T47D (cell line): ENCODE measurements around the gene LYSMD2.

ENCODE experiments used
- DNase-seq, 2 experiments: peaks; one replicate each; pipeline versions ENCODE4 v3.0.0 to v3.0.0-alpha.2; 2011 to 2012; ENCODE audit warnings: low read depth in 1 of 2, low spot score in 1 of 2
- JUND ChIP-seq: IDR thresholded peaks from 2 replicates; pipeline ENCODE4 v1.6.1; 2012; ENCODE audit warnings: low read depth
- in situ Hi-C: cut with HindIII; loops from 2 replicates; pipeline ENCODE4 v1.10.0; 2016; ENCODE audit warnings: low sequenced_read_pairs, low pct_unique_long_range_greater_than_20kb

LYSMD2 gene

DNA sequence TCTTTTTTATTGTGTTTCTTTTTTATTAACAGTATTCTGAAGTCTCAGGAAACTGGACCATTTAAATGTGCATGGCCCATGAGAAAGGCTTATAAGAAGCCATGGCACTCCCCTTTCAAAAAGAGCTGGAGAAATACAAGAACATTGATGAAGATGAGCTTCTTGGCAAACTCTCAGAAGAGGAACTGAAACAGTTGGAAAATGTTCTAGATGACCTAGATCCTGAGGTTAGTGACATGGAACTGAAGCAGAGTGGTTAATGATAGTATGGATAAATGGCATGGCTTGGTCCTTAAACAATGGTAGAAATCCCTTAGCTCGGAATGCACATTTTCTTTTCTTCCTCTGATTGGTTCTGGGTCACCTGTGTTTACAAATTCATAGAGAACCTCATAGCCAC lies 28.9 kb upstream of the LYSMD2 start:
- in situ Hi-C loops: no loop called here

DNA sequence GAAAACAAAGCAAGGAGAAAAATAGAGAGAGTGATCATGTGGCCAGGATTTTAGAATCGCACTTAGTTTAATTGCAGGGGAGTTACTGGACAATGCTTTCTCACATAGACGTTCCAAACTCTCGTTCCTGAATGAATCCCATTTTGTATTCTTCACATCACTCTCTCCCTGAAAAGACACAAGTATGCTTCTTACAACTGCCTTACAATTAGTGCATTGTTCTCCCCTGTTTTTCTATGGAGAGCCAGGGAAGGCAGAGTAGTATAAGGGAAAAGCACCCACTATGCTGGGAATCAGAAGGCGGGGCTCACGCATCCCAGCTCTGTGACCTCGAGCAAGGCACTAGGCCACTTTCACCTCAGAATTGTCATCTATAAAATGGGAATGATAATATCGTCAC lies 28.3 kb upstream of the LYSMD2 start:
- no peak for TF ChIP-seq JUND
- in situ Hi-C loops: no loop called here
- no peak for DNase-seq

More for the DNA sequence above, 28.9 kb upstream of the LYSMD2 start:
- no peak for DNase-seq
- TF ChIP-seq JUND: no peak

DNA sequence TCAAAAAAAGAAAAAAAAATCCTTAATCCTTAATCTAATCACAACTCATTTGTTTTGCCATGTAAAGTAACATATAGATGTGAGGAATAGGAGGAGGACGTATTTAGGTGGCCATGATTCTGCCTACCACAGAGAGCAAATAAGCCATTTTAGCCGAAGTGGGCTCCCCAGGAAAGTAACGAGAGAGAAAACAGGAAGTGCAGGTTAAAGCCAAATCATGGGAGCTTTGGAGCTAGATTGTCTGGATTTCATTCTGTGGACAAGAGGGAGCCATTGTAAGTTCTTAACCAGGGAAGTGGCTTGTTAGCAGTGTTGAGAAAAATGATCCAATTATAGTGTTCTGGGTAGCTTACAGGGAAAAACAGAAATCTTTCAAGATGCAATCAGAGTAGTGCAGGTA lies 23.4 kb upstream of the LYSMD2 start:
- no peak for TF ChIP-seq JUND
- in situ Hi-C loops: no loop called here
- no peak for DNase-seq

DNA sequence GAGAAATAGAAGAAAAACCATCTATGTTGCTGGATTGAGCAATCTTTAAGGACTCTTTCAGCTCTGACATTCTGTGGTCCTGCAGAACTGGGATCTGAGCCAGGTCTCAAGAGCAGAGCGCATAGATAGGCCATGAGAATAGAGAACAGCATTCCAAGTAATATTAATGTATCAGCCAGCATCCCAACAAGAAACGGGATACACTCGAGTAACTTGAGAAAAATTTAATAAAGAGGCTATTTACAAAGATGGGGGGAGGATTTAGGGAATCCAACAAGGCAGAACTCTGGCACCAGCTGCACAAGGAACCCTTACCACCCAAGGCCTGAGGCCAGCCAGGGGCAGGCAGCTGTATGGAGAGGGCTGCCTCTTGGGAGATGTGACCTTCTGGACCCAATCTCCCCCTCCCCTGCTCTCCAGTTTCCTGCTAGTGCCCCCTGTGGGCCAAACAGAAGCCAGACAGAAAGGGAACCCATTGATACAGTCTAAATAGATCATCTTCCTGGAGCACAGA lies 22.2 kb upstream of the LYSMD2 start:
- in situ Hi-C loops: no loop called here
- DNase-seq: no peak
- no peak for TF ChIP-seq JUND

DNA sequence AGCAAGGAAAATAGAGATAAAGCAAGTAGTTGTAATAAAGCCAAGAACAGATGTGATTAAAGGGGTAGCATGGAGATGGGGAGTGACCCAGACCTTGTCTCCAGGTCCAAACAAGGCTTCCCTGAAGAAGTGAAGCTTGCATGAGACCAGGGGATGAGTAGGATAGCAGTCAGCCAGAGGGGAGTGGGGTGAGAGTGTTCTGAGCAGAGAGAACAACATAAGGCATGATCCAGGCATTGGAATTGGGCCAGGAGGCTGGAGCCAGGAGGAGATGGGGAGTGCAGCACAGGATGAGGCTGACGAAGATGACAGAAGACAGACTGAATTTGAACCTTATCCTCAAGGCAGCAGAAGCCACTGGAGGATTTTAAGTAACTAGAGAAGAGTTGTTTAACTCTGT lies 21.2 kb upstream of the LYSMD2 start:
- DNase-seq: no peak
- no peak for TF ChIP-seq JUND
- in situ Hi-C loops: no loop called here

DNA sequence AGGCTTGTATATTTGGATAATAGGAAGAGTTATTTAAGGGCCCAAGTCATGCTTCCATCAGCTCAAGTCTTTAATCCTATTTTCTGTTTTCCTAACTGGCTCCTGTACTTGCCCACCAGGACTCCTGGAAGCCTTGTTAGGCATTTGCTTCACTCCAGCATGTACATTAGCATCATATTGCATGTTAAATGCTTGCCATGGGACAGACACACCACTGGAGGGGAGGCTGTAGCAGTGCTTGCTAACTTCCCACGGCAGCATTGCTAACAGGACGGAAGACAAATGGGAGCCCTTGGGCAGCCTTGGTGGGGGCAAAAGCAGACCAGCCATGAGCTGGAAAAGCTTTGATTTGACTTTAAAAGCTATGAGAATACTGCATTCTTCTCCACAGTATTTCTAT lies 20.0 kb upstream of the LYSMD2 start:
- DNase-seq: no peak
- in situ Hi-C loops: no loop called here

DNA sequence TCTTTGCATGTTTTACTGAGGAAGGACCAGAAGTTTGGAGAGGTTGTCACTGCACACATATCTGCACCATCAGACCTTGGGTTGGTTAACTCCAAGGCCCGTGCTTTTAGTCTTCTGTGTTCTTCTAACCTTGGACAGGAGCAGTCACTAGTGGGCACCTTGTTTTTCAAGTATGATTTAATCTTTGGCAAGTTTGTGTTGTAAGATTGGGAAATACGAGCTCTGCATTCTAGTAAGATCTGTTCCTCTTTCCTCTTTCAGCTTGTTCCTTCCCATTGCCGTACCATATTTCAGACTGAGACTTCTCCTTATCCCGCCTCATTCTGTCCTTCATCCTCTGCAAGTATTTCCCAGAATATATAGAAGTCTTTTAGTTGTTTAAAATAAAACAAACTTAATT lies 19.0 kb upstream of the LYSMD2 start:
- in situ Hi-C loops: no loop called here
- no peak for TF ChIP-seq JUND
- DNase-seq: no peak

More for the DNA sequence above, 20.0 kb upstream of the LYSMD2 start:
- TF ChIP-seq JUND: no peak

DNA sequence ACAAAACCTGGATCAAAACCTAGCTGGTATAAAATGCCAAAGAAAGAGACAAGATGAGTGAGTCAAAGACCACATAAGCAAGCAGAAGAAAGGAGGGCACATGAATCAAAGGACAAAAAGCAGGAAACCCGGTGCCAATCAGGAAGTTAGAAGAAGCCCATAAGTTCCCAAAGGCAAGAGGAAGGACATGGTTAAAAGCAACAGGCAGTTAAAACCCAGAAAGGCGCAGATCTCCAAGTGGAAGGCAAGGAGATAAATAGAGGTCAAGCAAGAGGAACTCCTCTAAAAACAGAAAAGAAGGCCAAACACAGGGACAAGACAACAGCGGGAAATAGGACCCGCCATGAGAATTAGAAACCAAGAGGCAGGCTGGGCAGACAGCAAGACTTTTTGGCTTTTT lies 18.3 kb upstream of the LYSMD2 start:
- in situ Hi-C loops: no loop called here
- no peak for DNase-seq
- TF ChIP-seq JUND: no peak

DNA sequence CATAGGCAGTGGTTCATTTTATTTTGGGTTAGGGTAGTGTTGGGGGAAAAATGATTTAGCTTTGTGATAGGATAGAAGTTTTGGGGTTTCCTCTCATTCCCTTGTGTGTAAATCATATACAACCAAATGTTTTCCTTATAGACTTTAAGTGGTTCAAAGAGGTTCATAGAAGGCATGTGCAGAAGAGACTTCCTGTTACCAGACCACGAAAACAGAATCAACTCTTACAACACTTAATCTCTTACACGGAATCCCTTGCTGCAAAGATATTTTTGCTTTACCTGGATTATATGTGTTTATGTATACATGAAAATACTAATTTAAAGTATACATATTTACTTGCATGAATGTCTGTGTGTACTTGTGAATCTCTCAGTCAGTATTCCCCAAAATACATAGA lies 16.8 kb upstream of the LYSMD2 start:
- DNase-seq: no peak
- in situ Hi-C loops: no loop called here
- no peak for TF ChIP-seq JUND

DNA sequence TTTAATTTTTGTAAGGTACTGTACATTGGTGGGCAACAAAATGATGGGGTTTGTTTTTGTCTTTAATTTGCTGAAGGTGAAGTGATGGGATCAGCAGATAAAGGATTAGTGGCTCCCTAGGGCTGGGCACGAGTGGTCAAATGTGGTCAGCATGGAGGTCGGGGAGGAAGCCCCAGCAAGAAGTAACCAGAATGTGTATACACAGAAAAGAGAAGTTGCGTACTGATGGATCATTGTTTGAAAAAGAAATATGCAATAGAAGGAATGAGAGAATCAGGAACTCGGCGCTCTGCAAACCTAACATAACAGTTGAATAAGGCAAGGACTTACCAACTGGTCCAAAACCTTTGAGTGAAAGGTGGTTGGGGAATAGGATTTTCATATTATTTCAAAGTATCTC lies 15.4 kb upstream of the LYSMD2 start:
- TF ChIP-seq JUND: no peak
- no peak for DNase-seq
- in situ Hi-C loops: no loop called here

DNA sequence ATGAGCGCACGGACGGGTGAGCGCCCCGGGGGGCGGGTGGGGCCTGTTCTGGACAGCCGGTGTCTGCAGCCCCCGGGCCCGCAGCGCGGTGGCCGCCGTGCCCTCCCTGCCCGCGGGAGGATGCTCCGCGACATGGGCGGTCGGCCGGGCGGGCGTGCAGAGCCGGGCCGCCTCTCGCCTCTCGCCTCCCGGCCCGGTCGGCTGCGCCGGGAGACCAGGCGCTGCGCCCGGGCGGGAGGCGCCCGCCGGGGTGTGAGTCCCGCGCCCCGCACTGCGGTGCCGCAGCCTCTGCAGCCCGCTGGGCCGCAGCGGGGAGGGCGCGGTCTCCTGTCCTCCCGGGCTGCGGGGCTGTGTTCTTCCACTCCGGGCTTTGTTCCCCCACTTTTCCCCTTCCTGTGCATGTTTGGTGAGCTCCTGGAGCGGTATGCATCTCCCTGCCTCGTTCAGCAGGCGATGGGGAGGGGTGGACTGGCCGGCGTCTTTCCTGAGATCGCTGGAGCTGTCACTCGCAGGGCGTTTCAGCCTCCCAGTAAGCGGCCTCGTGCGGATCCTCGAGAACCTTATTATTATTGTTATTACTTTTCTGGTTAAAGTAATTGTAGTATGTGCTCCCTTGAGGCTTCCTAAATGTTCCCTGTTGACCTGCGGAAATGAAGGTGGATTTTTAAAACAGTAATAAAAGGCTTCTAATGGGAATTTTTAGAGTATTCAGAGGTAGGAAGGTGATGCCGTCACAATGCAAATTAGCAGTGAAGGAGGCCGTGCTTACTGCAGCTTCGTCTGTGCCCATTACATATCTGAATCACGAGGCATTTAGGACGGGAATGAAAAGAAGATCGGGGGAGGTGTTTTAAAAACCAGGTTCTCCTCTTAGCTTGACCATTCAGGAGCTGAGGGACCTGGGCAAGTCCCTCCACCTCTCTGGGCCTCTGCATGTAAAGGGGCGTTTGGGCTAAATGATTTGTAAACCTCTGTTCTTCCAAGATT lies 14.5 kb upstream of the LYSMD2 start:
- in situ Hi-C loops: no loop called here

DNA sequence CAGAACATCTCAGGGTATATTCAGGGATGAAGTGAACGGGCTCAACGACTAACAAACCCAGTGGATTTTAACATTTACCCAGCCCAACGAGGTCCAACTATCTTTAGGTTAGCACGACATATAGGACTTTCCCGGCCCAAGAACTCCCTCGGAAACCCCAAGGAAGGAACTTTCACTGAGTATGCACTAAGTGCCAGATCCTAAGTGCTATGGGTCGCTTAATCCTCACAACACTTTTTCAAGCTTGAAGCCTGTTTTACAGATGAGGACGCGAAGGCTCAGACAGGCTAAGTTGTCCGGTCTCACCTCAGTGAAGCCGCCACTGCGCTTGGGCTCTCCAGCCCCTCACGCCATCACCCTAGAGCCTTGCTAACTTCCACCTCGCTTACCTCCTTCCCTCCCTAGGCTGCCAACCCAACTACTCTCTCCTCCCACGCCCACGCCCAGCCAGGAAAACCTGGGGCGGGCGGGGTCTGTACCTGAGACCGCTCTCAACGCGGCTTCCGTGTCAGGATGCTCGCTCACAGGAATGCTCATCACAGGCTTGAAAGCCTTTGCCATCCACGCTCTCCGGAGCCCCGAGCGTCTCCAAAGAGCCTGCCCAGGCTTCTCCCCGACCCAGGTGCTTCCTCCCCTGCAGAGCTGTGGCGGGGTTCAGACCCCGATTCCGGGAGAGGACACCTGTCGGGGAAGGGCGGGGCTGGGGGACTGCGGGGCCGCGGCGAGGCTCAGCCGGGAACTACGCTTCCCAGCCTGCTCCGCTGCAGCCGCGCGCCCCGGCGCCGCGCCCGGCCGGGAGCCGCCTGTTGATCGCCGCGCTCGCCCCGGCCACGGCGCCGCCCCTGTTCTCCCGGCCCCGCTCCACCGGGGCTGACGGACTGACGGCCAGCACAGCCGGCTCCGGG lies 13.6 kb upstream of the LYSMD2 start, which contains the start of gene TMOD2:
TSS of gene TMOD2 (plus strand) at position 806 of the 905 bp plus-strand sequence. CDS start 14,845 bp downstream, outside the sequence.
- in situ Hi-C loops: no loop called here
- TF ChIP-seq JUND: no peak
- DNase-seq: peak; percentile 66 to 81

More for the DNA sequence above, 14.5 kb upstream of the LYSMD2 start:
- peak; percentile 30 to 58 for DNase-seq
- no peak for TF ChIP-seq JUND

DNA sequence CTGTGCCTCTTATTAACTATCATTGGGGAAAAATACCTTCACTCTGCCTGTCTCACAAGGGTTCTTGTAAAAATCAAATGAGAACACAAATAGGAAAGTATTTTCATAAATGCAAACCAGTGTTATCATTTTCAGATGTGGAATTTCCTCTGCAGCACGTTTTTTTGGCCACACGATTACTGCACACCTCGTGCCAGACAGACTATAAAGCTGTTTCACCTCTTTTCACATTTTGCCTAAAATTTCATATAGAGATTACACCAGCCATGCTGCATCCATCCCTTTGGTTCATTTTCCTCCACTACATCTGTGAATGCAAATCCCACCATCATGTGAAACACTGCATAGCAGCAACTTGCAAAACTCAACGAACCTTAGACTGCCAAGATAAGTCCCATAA lies 12.7 kb upstream of the LYSMD2 start:
- TF ChIP-seq JUND: no peak
- in situ Hi-C loops: no loop called here
- DNase-seq: no peak
